T-helper 22 cell (primary cell): ENCODE data around the gene DMAP1.
"Not testable (repeated sequence)": the region's sequence is repeated elsewhere in the genome, so short reads cannot be mapped to it uniquely, and the experiment has no call there.

Experiments used
- DNase-seq: peaks from one replicate; pipeline ENCODE4 v3.0.0-alpha.2; 2020; ENCODE audit warnings: low read depth

DMAP1 gene, protein sequence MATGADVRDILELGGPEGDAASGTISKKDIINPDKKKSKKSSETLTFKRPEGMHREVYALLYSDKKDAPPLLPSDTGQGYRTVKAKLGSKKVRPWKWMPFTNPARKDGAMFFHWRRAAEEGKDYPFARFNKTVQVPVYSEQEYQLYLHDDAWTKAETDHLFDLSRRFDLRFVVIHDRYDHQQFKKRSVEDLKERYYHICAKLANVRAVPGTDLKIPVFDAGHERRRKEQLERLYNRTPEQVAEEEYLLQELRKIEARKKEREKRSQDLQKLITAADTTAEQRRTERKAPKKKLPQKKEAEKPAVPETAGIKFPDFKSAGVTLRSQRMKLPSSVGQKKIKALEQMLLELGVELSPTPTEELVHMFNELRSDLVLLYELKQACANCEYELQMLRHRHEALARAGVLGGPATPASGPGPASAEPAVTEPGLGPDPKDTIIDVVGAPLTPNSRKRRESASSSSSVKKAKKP

DNA sequence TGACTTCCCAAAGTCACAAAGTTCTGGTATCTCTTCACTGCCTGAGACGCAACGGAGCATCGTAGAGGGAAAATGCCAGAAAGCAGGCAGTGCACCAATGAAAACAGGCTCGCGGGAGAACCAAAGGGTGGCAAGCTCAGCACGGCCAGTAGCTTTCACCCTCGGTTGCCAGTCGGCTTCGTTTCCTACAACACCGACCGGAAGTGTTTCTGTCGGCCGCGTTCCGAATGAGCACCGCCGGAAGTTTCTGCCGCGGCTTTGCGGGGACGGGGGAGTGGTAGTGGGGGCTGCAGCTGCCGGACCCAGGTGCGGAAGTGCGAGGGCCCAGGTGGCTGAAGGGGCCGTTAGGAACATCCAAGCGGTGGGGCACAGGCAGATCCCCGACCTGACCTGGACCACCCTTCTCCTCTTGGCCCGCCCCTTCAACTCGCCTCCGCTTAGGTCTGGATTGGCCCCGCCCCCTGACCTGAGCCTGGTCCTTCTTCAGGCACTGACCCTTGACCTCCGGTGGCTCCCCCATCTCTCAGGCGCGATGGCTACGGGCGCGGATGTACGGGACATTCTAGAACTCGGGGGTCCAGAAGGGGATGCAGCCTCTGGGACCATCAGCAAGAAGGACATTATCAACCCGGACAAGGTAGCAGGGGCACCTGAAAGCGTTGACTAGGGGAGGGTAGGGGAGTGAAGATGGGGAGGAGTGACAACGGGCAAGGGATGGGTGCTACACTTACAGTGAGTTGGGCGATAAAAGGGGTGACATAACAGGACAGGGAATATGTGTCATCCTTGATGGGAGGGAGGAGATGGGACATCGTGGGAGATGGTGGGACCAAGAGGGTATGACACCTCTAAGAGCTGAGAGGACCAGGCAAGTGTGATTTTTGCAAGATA, at the start of gene DMAP1:
DMAP1 (plus strand) TSS at position 250 of the 891 bp plus-strand sequence; CDS start at position 533, 283 bp downstream.
- peak; percentile 64 for DNase-seq

- DNase-seq = no peak
Observed at GRCh38 chr1:44168520-44169098, 44.7 kb upstream of the DMAP1 start.

DNA sequence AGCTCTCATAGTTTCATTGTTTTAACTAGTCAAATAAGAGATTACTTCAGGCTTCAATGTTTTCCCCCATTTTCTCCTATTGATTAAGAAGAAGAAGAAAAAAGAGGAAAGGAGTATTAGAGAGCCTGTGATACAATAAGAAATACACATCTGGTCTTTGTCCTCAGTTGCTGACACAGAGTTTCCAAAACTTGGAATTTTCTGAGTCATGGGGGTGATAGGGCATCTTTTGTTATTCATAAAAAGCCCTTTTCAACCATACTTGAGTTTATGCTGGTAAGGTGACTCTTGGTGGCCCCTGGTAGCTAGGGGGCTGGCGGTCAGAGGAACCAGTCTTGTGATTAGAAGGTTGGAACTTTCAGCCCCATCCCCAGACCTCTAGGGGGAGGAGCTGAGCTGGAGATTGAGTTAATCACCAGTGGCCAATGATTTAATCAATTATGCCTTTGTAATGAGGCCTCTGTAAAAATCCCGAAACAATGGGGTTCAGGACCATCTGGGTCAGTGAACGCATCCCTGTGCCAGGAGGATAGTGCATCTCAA, 42.9 kb upstream of the DMAP1 start:
- DNase-seq = no peak

GRCh38 chr1:44174630-44175029, 38.6 kb upstream of the DMAP1 start:
- no peak for DNase-seq

GRCh38 chr1:44200336-44200735, 12.9 kb upstream of the DMAP1 start:
- no peak for DNase-seq

DNA sequence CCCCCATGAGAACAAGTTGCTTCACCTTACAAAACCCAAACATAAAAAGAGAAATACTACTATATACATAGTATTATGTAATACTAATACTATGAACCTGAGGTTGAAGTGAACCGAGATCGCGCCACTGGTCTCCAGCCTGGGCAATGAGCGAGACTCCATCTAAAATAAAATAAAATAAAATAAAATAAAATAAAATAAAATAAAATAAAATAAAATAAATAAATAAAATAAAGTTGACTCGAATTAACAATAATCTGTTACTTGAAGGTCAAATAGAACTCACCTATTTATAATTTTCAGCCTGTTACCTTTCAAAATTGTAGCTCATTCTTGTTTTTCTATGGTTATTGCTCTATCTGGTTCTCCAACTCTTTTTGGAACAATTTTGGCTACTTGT, 6.7 kb upstream of the DMAP1 start:
- DNase-seq = not testable (repeated sequence)

GRCh38 chr1:44208226-44208625, 5.0 kb upstream of the DMAP1 start:
- no peak for DNase-seq

- DNase-seq = no peak
Observed at GRCh38 chr1:44210595-44210994, 2.7 kb upstream of the DMAP1 start.

- DNase-seq = peak; percentile 7
Observed at GRCh38 chr1:44212355-44213221, 683 bp upstream of the DMAP1 start.

DNA sequence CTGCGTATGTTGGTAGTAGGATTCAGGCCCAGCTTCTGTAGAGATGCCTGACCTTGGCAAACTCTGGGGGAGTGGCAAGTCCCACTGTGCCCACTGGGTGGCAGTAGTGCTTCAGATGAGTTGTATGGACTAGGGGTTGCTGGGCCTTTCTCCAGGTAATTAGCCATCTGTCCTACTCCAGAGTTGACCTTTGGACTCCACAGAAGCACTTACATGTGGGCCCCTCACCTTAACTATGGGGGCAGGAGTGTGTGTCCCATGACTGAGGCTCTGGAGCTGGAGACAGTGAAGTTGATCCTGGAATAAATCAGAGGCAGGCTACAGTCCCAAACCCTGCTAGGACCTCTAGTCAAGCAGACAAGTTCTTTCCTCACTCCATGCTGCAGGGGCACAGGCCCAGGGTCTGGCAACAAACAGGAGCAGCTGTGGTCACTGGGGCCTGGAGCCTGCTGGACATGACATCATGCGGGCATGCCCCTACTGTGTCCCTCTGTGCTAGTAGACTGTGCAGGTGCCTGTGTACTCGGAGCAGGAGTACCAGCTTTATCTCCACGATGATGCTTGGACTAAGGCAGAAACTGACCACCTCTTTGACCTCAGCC, 4.6 kb downstream of the DMAP1 start:
- DNase-seq = peak; percentile 33

DNA sequence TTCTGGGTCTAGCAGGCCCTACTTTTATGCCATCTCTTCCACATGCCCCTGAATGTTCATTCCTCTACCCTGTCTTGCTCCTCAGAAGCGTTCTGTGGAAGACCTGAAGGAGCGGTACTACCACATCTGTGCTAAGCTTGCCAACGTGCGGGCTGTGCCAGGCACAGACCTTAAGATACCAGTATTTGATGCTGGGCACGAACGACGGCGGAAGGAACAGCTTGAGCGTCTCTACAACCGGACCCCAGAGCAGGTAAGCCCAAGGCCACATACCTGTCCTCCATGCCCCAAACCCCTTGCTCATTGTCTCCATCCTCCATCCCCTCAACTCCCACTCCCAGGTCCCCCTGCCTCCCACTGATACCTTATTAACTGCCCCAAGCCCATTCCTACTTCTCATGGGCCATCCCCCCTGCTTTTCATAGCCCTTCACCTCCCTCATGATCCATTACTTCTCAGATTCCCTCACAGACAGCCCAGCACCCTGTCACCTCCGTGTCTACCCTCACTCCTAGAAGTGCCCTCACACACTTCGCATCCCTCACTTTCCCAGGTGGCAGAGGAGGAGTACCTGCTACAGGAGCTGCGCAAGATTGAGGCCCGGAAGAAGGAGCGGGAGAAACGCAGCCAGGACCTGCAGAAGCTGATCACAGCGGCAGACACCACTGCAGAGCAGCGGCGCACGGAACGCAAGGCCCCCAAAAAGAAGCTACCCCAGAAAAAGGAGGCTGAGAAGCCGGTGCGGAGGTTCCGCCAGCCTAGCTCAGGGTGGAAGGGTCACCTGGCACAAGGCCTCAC, 5.4 kb downstream of the DMAP1 start:
- no peak for DNase-seq

- no peak for DNase-seq
Observed at GRCh38 chr1:44219301-44219626, 6.0 kb downstream of the DMAP1 start.

DNA sequence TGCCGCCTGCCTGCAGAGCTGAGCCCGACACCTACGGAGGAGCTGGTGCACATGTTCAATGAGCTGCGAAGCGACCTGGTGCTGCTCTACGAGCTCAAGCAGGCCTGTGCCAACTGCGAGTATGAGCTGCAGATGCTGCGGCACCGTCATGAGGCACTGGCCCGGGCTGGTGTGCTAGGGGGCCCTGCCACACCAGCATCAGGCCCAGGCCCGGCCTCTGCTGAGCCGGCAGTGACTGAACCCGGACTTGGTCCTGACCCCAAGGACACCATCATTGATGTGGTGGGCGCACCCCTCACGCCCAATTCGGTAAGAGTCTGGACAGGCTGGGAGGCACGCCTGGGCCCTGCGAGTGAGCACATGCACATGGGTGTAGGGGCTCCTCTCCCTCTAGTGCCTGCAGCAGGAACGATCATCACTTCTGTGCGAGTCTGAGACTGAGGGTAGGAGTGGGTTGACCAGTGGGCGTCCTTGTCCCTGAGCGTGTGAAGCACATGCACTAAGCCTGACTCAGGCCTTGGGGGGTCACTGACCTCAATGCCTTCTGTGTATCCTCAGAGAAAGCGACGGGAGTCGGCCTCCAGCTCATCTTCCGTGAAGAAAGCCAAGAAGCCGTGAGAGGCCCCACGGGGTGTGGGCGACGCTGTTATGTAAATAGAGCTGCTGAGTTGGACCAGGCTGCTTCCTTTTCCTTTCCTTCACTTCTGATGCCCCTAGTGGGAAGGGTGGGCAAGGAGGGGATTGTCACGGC, 6.9 kb downstream of the DMAP1 start:
- no peak for DNase-seq

DNA sequence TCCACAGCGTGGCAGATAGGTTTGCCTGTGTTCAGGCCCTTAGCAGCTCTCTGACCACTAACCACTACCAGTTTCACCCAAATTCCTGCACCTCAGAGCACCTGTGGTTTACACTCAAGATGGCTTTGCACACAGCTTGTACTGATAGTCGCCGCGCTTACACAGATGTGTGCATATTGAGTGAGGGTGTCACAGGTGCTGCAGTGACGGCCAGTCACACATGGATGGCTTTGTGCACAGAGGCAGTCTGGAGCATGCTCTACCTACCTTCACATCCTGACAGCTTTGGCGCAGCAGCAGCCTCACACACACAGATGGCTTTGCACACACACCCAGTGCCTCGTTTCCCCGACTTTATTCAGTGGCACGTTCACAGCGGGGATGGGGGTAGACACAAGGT, 7.5 kb downstream of the DMAP1 start:
- DNase-seq = no peak

GRCh38 chr1:44221769-44222168, 8.5 kb downstream of the DMAP1 start:
- no peak for DNase-seq

GRCh38 chr1:44222397-44223186, 9.3 kb downstream of the DMAP1 start:
- DNase-seq = no peak

GRCh38 chr1:44223187-44223610, 9.9 kb downstream of the DMAP1 start:
- DNase-seq = no peak

DNA sequence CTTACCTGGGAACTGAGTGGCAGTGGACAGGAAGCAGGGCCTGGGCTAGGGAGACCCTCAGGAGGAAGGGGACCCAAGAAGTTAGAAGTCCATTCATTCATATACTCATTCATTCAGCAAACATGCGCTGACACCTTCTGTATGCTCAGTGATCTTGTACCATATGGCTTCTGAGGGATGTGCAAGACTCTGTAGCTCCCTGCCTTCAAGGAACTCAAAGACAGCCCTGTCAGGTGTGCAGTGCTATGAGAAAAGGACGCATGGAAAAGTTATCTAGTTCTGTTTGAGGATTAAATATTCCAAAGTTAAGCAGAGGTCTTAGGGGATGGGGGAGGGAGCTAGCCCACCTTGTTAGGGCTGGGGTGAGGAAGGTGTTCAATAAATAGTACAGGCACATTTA, 12.5 kb downstream of the DMAP1 start:
- no peak for DNase-seq

DNA sequence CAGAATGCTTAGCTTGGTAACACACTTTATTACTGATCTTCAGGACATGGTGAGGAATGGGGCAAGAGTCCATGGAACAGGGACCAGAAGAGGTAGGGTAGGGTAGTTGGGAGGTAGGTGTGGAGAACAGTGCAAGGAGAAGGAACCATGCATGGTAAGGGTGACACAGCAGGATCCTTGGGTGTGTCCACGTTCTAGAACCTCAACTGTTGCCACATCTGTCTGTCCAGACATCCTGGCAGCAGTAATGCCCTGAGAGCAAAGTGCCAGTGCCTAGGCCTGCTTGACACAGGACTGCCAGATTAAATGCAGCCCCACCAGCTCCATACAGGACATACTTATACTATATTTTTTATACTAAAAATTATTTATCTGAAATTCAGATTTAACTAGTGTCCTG, 13.9 kb downstream of the DMAP1 start:
- DNase-seq = no peak
